ENCODE results near the gene POTEG.
A peak's percentile ranks its signal among the peaks of the same experiment; 100 is the strongest.
"Not testable (repeated sequence)": the region's sequence is repeated elsewhere in the genome, so short reads cannot be mapped to it uniquely, and the experiment has no call there.

Gene POTEG

DNA sequence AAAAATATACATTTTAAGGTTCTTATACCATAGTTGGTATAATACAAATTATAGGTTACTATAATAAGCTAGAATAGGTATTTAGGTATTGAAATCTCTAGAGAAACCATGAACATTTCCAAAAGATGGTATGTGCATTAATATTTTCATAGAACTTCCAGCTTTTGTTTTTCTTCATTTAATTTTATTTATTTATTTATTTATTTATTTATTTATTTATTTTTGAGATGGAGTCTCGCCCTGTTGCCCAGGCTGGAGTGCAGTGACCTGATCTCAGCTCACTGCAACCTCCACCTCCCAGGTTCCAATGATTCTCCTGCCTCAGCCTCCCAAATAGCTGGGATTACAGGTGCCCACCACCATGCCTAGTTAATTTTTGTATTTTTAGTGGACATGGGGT is 54.0 kb downstream of the POTEG start:
- intact Hi-C loops (cut with DNase I) = not testable (repeated sequence)
- DNase-seq = peak in 3 of 10 donors; percentile 16 to 57 (median 27)

DNA sequence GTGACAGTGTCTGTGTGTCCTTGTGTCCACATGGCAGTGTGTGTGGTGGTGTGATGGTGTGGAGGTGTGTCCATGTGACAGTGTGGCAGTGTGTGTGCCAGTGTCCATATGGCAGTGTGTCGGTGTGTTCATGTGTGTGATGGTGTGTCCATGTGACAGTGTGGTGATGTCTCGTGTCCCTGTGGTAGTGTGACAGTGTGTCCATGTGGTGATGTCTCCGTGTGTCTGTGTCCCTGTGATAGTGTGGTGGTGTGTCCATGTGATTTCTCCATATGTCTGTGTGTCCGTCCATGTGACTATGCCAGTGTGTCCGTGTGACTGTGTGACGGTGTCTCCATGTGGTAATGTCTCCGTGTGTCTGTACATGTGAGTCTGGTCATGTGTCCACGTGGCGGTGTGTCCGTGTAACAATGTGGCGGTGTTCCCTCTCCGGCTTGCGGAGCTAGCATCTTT is 59.7 kb downstream of the POTEG start:
- intact Hi-C loops (cut with DNase I) = not testable (repeated sequence)
- peak in 3 of 10 donors; percentile 18 to 85 (median 46) for DNase-seq

DNA sequence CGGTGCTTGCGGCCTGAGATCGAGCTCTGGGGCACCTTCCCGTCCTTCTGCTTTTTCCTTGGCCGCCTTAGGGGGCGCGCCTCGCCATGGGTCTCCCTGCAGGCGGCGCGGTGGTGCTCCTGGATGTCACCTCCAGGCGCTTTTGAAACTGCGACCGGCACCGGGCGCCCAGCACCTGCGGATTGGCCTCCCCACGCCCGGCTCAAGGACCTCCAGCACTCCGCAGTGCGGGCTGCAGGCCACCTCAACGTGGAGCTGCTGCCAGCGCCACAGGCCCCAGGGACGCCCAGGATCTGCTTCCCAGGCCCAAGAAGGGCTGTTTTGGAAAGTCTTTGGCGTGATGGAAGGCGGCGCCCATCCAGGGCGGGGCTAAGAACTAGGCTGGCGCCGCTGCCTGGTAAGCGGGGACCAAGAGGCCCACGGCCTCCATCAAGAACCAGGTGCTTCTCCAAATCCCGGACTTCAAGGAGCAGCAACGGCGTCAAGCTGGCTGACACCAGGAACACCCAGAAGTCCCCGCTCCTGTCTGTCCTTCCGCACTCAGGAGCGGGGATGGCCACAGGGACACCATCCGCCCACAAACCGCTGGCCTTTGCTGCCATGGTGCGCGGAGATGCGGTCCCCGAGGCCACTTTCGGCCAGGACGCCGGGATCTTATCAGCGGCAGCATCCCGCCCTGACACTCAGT is 61.2 kb downstream of the POTEG start:
- intact Hi-C loops (cut with DNase I) = not testable (repeated sequence)
- peak in 3 of 10 donors; percentile 52 to 93 (median 77) for DNase-seq

DNA sequence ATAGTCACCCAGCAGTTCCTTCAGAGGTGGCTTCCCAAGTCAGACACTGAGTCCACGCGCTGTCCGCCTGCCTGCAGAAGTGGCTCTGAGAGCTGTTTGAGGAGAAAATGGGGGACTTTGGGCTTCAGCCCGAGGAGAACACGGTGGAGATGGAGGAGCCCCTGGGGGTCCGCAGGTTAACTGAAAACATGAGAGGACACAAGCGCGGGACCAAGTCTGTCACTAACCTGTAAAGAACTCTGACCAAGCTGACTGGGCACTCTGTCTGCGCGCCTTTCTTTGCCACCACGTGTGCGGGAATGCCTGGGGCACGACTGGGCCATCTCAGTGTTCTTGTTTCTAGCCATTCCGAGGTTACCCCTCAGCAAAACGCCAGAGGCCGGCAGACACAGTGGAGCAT is 62.4 kb downstream of the POTEG start:
- intact Hi-C loops (cut with DNase I) = not testable (repeated sequence)
- peak in 3 of 10 donors; percentile 20 to 85 (median 49) for DNase-seq

DNA sequence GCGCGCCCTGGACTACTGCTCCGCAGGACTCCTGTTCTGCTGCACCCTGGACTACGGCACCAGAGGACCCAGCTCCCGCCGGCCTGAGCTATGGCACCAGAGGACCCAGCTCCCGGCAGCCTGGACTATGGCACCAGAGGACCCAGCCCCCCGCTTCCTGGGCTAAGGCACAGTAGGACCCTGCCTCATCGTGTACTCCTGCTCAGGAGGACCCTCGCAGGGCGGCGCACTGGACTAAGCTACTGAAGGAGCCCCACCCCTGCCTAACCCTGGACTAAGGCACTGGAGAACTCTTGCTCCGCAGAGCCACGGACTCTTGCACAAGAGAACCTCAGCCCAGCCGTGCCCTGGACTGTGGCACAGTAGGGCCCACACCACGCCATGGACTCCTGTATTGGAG is 71.3 kb downstream of the POTEG start:
- DNase-seq = not testable (repeated sequence)

DNA sequence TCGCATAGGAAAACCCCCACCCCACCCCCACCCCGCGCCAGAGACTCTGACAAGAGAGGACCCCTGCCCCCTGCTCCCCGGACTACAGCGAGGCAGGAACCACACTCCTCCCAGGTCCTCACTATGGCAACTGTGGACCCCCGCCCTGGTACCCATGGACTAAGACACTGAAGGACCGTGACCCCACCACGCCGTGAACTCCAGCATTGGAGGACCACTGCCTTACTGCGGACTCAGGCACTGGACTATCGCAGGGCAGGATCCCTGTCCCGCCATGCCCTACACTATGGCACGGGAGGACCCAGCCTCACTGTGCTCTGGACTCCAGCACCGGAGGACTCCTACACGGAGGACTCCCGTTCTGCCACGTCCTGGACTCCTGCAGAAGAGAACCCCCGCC is 71.8 kb downstream of the POTEG start:
- intact Hi-C loops (cut with DNase I) = not testable (repeated sequence)
- peak in 3 of 10 donors; percentile 39 to 76 (median 55) for DNase-seq

More for the DNA sequence above, 71.3 kb downstream of the POTEG start:
- intact Hi-C loops (cut with DNase I) = not testable (repeated sequence)

DNA sequence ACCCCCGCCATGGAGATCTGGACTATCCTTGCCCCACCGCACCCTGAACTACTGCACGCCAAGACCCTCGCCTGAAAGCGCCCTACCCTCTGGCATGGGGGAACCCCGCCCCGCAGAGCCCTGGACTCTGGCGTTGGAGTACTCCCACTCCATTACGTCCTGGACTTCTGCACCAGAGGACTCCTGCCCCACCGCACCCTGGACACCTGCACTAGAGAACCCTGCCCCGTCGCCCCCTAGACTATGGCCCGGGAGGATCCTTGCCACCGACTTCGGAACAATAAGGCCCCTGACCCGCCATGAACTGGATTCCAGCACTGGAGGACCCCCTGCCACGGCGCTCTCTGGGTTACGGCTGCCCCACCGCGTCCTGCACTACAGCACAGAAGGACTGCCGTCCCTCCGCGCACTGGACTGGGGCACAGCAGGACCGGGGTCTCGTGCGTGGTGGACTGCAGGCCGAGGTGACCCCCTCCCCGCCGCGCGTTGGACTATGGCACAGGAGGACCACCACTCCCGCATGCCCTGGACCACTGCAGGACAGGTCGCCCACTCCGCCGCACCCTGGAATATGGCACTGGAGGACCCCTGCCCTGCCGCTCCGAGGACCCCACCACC is 72.4 kb downstream of the POTEG start:
- intact Hi-C loops (cut with DNase I) = not testable (repeated sequence)
- peak in 1 of 10 donors; percentile 14 for DNase-seq

DNA sequence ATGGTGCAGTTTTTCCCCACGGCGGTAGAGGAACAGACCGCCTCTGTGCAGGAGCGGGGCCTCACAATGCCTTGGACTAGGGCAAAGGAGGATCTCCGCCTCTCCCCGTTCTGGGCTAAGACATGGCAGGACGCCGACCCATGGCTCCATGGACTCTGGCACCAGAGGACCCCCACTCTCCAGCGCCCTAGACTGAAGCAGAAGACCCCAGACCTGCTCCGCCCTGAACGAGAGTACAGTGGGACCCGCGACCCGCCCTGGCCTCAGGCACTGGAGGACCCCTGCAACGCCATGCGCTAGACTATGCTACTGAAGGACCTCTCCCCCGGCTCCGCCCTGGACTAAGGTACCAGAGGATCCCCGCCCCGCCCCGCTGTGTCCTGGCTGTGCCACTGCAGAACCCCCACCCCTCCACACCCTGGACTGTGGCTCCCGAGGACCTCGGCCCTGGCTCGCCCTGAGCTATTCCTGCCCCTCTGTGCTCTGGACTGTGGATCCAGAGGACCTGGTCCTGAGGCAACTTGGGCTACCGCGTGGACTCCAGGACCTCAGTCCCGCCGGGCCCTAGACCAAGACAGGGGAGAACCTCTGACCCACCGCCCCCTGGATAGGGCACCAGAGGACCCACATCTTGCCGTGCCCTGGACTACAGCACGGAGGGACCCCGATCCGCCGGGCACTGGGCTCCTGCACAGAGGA is 73.1 kb downstream of the POTEG start:
- peak in 1 of 10 donors; percentile 88 for DNase-seq

More for the DNA sequence above, 73.1 kb downstream of the POTEG start:
- intact Hi-C loops (cut with DNase I) = not testable (repeated sequence)
